Keratinocyte (primary cell): ENCODE data around the gene DDR2.

Experiments
- CTCF ChIP-seq, 3 experiments: IDR thresholded peaks in 1 of 3; conservative IDR thresholded peaks in 1 of 3; optimal IDR thresholded peaks in 1 of 3; 2 replicates in 2 of 3; 3 replicates in 1 of 3; pipeline versions ENCODE3 to v1.5.1; 2011; ENCODE audit warnings: low read length in 3 of 3, mild to moderate bottlenecking in 3 of 3, moderate library complexity in 2 of 3, control low read depth in 1 of 3, inconsistent platforms in 1 of 3; ENCODE audit not compliant: insufficient read depth in 2 of 3; ENCODE audit errors: extremely low read depth in 1 of 3
- EZH2 ChIP-seq: IDR thresholded peaks from one replicate; pipeline ENCODE4 v1.6.1; 2012; ENCODE audit warnings: inconsistent platforms, mild to moderate bottlenecking, low read length, moderate library complexity

GRCh38 chr1:162779043-162779442, 146.8 kb downstream of the DDR2 start:
- TF ChIP-seq EZH2 (no peak), CTCF (optimal IDR thresholded peaks at IDR 0.05 in 1 of 3, IDR thresholded peaks at IDR 0.05 in 1 of 3, conservative IDR thresholded peaks at IDR 0.05 in 1 of 3; ENCODE audit: extremely low read depth in 1 of 3, insufficient read depth in 2 of 3, low read length in 3 of 3) (no peak)
